GM12874 (cell line): ENCODE results near the gene RP9.

Source experiments
- CTCF ChIP-seq: IDR thresholded peaks from 2 replicates; pipeline ENCODE4 v1.5.1; 2011; ENCODE audit warnings: low read depth, mild to moderate bottlenecking, control low read depth, low read length, moderate library complexity; ENCODE audit not compliant: insufficient read depth

The RP9 gene

GRCh38 chr7:33087858-33088257, 21.3 kb downstream of the RP9 start:
- TF ChIP-seq CTCF = no peak

GRCh38 chr7:33087356-33087755, 21.8 kb downstream of the RP9 start:
- TF ChIP-seq CTCF = no peak

- TF ChIP-seq CTCF = no peak
Observed at GRCh38 chr7:33079763-33080690, 29.2 kb downstream of the RP9 start.

- TF ChIP-seq CTCF = no peak
Observed at GRCh38 chr7:33079096-33079495, 30.1 kb downstream of the RP9 start.

- no peak for TF ChIP-seq CTCF
Observed at GRCh38 chr7:33076737-33077136, 32.5 kb downstream of the RP9 start.

- no peak for TF ChIP-seq CTCF
Observed at GRCh38 chr7:33075818-33076518, 33.2 kb downstream of the RP9 start.

GRCh38 chr7:33073243-33073642, 36.0 kb downstream of the RP9 start:
- no peak for TF ChIP-seq CTCF
